Neutrophil (primary cell): ENCODE results near the gene GLS2.

Experiments
- H3K27ac ChIP-seq: fragments of 200-600 bp; sonication (generic); 2 replicates; pipeline ENCODE4 v1.5.1; 2016; ENCODE audit warnings: mild to moderate bottlenecking, moderate library complexity
- H3K27me3 ChIP-seq: fragments of 200-600 bp; sonication (generic); 2 replicates; pipeline ENCODE4 v1.6.0; 2016; ENCODE audit warnings: mild to moderate bottlenecking
- H3K36me3 ChIP-seq: fragments of 200-600 bp; sonication (generic); 2 replicates; pipeline ENCODE4 v1.5.1; 2017
- H3K4me1 ChIP-seq, 2 experiments: fragments of 200-600 bp in 1 of 2; sonication (generic) in 1 of 2; 1 replicate in 1 of 2; 2 replicates in 1 of 2; pipeline versions ENCODE4 v1.5.1 to v1.6.1; 2013 to 2016; ENCODE audit warnings: low read depth in 1 of 2, low read length in 1 of 2, mild to moderate bottlenecking in 1 of 2, moderate library complexity in 1 of 2; ENCODE audit not compliant: control insufficient read depth in 1 of 2, insufficient read depth in 1 of 2
- H3K4me3 ChIP-seq, 2 experiments: fragments of 200-600 bp in 1 of 2; sonication (generic) in 1 of 2; 1 replicate in 1 of 2; 2 replicates in 1 of 2; pipeline ENCODE4 v1.5.1; 2013 to 2016; ENCODE audit warnings: low read depth in 1 of 2, low read length in 1 of 2, mild to moderate bottlenecking in 1 of 2, moderate library complexity in 1 of 2
- H3K9me3 ChIP-seq: fragments of 200-600 bp; sonication (generic); 2 replicates; pipeline ENCODE4 v1.5.1; 2016
- TF ChIP-seq, protein P1 (sequence below): fragments of 200-600 bp; sonication (generic); IDR thresholded peaks from 2 replicates; pipeline ENCODE4 v1.5.1; 2016; ENCODE audit warnings: antibody characterized with exemption

The GLS2 gene

GRCh38 chr12:56488041-56488955, at the start of gene GLS2:
GLS2 (minus strand) TSS chr12:56488161; CDS start chr12:56488118, 43 bp downstream.
- H3K4me1 ChIP-seq = peaks cover 7 to 18% of the 10 kb centered on the region in 2 experiments
- TF ChIP-seq, protein P1, sequence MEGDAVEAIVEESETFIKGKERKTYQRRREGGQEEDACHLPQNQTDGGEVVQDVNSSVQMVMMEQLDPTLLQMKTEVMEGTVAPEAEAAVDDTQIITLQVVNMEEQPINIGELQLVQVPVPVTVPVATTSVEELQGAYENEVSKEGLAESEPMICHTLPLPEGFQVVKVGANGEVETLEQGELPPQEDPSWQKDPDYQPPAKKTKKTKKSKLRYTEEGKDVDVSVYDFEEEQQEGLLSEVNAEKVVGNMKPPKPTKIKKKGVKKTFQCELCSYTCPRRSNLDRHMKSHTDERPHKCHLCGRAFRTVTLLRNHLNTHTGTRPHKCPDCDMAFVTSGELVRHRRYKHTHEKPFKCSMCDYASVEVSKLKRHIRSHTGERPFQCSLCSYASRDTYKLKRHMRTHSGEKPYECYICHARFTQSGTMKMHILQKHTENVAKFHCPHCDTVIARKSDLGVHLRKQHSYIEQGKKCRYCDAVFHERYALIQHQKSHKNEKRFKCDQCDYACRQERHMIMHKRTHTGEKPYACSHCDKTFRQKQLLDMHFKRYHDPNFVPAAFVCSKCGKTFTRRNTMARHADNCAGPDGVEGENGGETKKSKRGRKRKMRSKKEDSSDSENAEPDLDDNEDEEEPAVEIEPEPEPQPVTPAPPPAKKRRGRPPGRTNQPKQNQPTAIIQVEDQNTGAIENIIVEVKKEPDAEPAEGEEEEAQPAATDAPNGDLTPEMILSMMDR = no peak
- peaks cover 74% of the 10 kb centered on the region for H3K27me3 ChIP-seq
- H3K36me3 ChIP-seq = no peaks in the 10 kb centered on the region
- no peak within 1 kb of the TSS for H3K27ac ChIP-seq
- no peaks in the 10 kb centered on the region for H3K9me3 ChIP-seq
- H3K4me3 ChIP-seq = peak within 1 kb of the TSS; percentile 32 to 60

- TF ChIP-seq, protein P1 = no peak
- Histone ChIP-seq H3K4me1 (no peaks in the 10 kb centered on the region), H3K4me3 (no peak overlapping the region), H3K27ac (no peak overlapping the region), H3K36me3 (no peaks in the 10 kb centered on the region), H3K27me3 (no peaks in the 10 kb centered on the region), H3K9me3 (no peaks in the 10 kb centered on the region)
Measured at GRCh38 chr12:56537546-56537945, 49.6 kb upstream of the GLS2 start.

DNA sequence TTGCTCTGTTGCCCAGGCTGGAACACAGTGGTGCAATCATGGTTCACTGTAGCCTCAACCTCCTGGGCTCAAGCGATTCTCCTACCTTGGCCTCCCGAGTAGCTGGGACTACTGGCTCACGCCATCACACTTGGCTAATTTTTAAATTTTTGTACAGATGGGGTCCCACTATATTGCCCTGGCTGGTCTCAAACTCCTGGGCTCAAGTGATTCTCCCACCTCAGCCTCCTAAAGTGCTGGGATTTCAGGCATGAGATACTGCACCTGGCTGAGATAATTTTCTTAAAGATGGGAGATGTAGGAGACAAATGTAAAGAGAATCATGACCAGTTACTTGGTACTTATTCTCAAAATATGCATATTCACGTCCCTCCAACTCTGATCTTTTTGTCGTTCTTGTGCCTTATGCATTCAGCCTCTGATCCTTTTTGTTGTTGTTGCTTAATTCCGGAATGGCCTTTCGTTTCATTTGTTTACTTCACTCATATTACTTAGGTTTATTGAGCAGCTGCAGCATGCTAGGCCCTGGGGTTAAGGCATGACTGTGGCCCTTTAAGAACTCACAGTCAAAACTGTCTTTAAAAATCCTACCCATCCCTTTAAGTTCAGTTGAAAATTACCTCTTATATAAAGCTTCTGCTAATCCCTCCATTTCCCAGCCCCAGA, 42.6 kb upstream of the GLS2 start:
- H3K27ac ChIP-seq = no peak overlapping the region
- no peaks in the 10 kb centered on the region for H3K36me3 ChIP-seq
- H3K9me3 ChIP-seq = no peaks in the 10 kb centered on the region
- H3K27me3 ChIP-seq = no peaks in the 10 kb centered on the region
- TF ChIP-seq, protein P1 = no peak
- H3K4me3 ChIP-seq = no peak overlapping the region
- H3K4me1 ChIP-seq = no peaks in the 10 kb centered on the region

- Histone ChIP-seq H3K4me3 (no peak overlapping the region), H3K4me1 (no peaks in the 10 kb centered on the region), H3K27ac (no peak overlapping the region), H3K9me3 (no peaks in the 10 kb centered on the region), H3K27me3 (no peaks in the 10 kb centered on the region), H3K36me3 (no peaks in the 10 kb centered on the region)
- TF ChIP-seq, protein P1 = no peak
Measured at GRCh38 chr12:56529656-56530055, 41.7 kb upstream of the GLS2 start.

DNA sequence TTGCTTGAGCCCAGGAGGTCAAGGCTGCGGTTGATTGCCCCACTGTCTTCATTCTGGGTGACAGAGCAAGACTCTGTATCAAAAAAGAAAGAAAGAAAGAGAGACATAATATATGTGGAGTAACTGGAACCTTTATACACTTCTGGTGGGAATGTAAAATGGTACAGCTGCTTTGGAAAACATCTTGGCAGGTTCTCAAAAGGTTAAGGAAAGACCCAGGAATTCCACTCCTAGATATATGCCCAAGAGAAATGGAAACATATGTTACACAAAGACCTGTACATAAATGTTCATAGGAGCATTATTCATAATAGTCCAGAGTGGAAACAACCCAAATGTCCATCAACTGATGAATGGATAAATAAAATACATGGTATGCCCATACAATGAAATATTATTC, 40.9 kb upstream of the GLS2 start:
- TF ChIP-seq, protein P1 = no peak
- H3K4me3 ChIP-seq = no peak overlapping the region
- no peaks in the 10 kb centered on the region for H3K27me3 ChIP-seq
- no peaks in the 10 kb centered on the region for H3K4me1 ChIP-seq
- no peaks in the 10 kb centered on the region for H3K36me3 ChIP-seq
- no peaks in the 10 kb centered on the region for H3K9me3 ChIP-seq
- H3K27ac ChIP-seq = no peak overlapping the region
